OCI-LY7 (cell line): ENCODE measurements around the gene ATP4A. TPM values are rescaled to one million over a fixed set of nuclear protein-coding genes. Genes with fewer than 3 reads are reported as not detected.

Experiments used
- BruUV-seq: library from RNA; stranded (reverse); fragments of 400-500 nt; replicated peaks from 2 replicates; lab custom pipeline; 2021; lab: Mats Ljungman, UMichigan
- CTCF ChIA-PET: fragments of 300-600 bp; sonication (Branson Sonifier 250); formaldehyde crosslinking; loops from one replicate; lab custom pipeline; 2022; ENCODE audit warnings: antibody characterized with exemption; ENCODE audit not compliant: unreplicated experiment; lab: Charles Lee
- POLR2A ChIA-PET: fragments of 300-600 bp; sonication (Branson Sonifier 250); formaldehyde crosslinking; loops from one replicate; lab custom pipeline; 2022; ENCODE audit warnings: antibody characterized with exemption; lab: Charles Lee
- DNase-seq: peaks from one replicate; pipeline ENCODE4 v3.0.0-alpha.2; 2015; ENCODE audit warnings: low spot score
- H2AFZ ChIP-seq: fragments of 200-600 bp; sonication (generic), shearing (Covaris generic); 2 replicates; pipeline ENCODE4 v1.6.1; 2014; ENCODE audit warnings: mild to moderate bottlenecking, antibody characterized with exemption, low read length, moderate library complexity
- H3K27ac ChIP-seq: fragments of 200-600 bp; sonication (generic); 2 replicates; pipeline ENCODE4 v1.5.1; 2014; ENCODE audit warnings: mixed run types, low read depth, mild to moderate bottlenecking, moderate library complexity, low read length, inconsistent platforms; ENCODE audit not compliant: poor library complexity, severe bottlenecking
- H3K36me3 ChIP-seq: fragments of 200-600 bp; sonication (generic); 2 replicates; pipeline ENCODE4 v1.6.1; 2014; ENCODE audit warnings: mild to moderate bottlenecking, antibody characterized with exemption, low read length, moderate library complexity, mixed read lengths; ENCODE audit not compliant: insufficient read depth
- H3K4me1 ChIP-seq: fragments of 200-600 bp; sonication (generic); 2 replicates; pipeline ENCODE4 v1.5.1; 2014; ENCODE audit warnings: mild to moderate bottlenecking, low read length; ENCODE audit not compliant: insufficient read depth, poor library complexity, severe bottlenecking
- H3K4me2 ChIP-seq: fragments of 200-600 bp; sonication (generic); 2 replicates; pipeline ENCODE4 v1.6.1; 2014; ENCODE audit warnings: mild to moderate bottlenecking, low read length
- H3K4me3 ChIP-seq: fragments of 200-600 bp; sonication (generic); 2 replicates; pipeline ENCODE4 v1.5.1; 2014; ENCODE audit warnings: mild to moderate bottlenecking, low read depth, low read length; ENCODE audit not compliant: poor library complexity, severe bottlenecking
- H3K79me2 ChIP-seq: fragments of 200-600 bp; sonication (generic); 2 replicates; pipeline ENCODE4 v1.6.1; 2016; ENCODE audit warnings: low read depth, mild to moderate bottlenecking, low read length, moderate library complexity, mixed read lengths; ENCODE audit not compliant: insufficient read depth
- H3K9me2 ChIP-seq: fragments of 200-600 bp; sonication (generic); 2 replicates; pipeline ENCODE4 v1.6.1; 2016; ENCODE audit warnings: mild to moderate bottlenecking, low read length, mixed read lengths; ENCODE audit not compliant: insufficient read depth
- H3K9me3 ChIP-seq: fragments of 200-600 bp; sonication (generic); 2 replicates; pipeline ENCODE4 v1.6.1; 2014; ENCODE audit warnings: mild to moderate bottlenecking, mixed run types, low read length, mixed read lengths
- H4K20me1 ChIP-seq: fragments of 200-600 bp; sonication (generic); 2 replicates; pipeline ENCODE4 v1.6.1; 2014; ENCODE audit warnings: mild to moderate bottlenecking, antibody characterized with exemption, low read length, moderate library complexity, mixed read lengths; ENCODE audit not compliant: insufficient read depth
- EZH2phosphoT487 ChIP-seq: fragments of 200-600 bp; sonication (generic); IDR thresholded peaks from 2 replicates; pipeline ENCODE4 v1.6.1; 2018; ENCODE audit warnings: low read depth, borderline replicate concordance, mild to moderate bottlenecking, mixed run types, antibody characterized with exemption, low read length, moderate library complexity, mixed read lengths
- intact Hi-C: fragments of 100-400 bp; cut with micrococcal nuclease; formaldehyde crosslinking; loops from one replicate; pipeline ENCODE4 v1.10.0; 2022; ENCODE audit not compliant: unreplicated experiment
- total RNA-seq, 2 experiments: library from RNA; depleted of rRNA in 1 of 2; stranded (reverse); fragments of >200 nt in 1 of 2; shearing (Covaris generic) in 1 of 2; gene quantifications; 2 replicates each; pipeline ENCODE4 v1.2.3, GENCODE V29; 2014 to 2022
- TF ChIP-seq, protein P1 (sequence below): fragments of 200-600 bp; sonication (generic); conservative IDR thresholded peaks from 2 replicates; pipeline ENCODE4 v1.5.1; 2014; ENCODE audit warnings: mild to moderate bottlenecking, antibody characterized with exemption, low read length, moderate library complexity, mixed read lengths

ATP4A gene
- total RNA-seq, 2 experiments from 2014 or later, result 0.36 to 0.92 TPM

DNA sequence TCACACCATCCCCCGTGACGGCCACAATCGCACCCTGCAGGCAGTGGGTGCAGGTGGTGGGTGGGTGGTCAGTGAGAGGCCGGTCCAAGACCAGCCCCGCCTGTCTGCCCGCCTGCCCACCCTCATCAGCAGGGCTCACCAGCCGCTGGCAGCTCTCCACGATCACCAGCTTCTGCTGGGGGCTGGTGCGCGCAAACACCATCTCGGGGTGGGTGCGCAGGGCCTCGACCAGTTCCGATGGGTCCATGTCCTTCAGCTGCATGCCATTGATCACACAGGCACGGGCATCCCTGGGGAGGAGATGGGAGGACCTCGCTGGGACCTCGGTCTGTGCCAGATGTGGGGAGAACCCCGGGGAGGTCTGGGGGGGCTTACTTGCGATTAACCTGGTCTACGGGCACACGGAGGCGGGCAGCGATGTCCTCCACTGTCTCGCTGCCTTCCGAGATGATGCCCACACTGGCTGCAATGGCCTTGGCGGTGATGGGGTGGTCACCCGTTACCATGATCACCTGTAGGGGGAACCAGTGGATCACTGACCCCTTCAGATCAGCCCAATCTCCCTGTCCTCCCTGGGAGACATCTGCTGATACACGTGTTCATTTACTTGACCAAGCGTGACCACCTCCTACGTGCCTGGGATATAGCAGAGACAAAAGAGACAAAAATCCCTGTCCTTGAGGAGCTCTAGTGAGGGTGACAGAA is 8.0 kb downstream of the ATP4A start:
- Histone ChIP-seq H3K27ac (no peak overlapping the region), H4K20me1 (no peaks in the 10 kb centered on the region), H3K9me2 (no peaks in the 10 kb centered on the region), H3K36me3 (no peaks in the 10 kb centered on the region), H3K79me2 (no peaks in the 10 kb centered on the region), H3K4me1 (peaks cover 18% of the 10 kb centered on the region), H3K9me3 (no peaks in the 10 kb centered on the region), H2AFZ (no peak overlapping the region), H3K4me2 (no peak overlapping the region), H3K4me3 (no peak overlapping the region)
- TF ChIP-seq, protein P1, sequence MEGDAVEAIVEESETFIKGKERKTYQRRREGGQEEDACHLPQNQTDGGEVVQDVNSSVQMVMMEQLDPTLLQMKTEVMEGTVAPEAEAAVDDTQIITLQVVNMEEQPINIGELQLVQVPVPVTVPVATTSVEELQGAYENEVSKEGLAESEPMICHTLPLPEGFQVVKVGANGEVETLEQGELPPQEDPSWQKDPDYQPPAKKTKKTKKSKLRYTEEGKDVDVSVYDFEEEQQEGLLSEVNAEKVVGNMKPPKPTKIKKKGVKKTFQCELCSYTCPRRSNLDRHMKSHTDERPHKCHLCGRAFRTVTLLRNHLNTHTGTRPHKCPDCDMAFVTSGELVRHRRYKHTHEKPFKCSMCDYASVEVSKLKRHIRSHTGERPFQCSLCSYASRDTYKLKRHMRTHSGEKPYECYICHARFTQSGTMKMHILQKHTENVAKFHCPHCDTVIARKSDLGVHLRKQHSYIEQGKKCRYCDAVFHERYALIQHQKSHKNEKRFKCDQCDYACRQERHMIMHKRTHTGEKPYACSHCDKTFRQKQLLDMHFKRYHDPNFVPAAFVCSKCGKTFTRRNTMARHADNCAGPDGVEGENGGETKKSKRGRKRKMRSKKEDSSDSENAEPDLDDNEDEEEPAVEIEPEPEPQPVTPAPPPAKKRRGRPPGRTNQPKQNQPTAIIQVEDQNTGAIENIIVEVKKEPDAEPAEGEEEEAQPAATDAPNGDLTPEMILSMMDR, result peak; percentile 66
- no peak for TF ChIP-seq EZH2phosphoT487
- ChIA-PET POLR2A (no interaction called here), CTCF (no interaction called here)
- peak; percentile 51 for DNase-seq
- intact Hi-C loops, result loop anchor here (5.0 kb wide), 1 partner anchor 72 kb away; the partner anchor contains the start of gene RBM42
- no TSS peak for BruUV-seq

DNA sequence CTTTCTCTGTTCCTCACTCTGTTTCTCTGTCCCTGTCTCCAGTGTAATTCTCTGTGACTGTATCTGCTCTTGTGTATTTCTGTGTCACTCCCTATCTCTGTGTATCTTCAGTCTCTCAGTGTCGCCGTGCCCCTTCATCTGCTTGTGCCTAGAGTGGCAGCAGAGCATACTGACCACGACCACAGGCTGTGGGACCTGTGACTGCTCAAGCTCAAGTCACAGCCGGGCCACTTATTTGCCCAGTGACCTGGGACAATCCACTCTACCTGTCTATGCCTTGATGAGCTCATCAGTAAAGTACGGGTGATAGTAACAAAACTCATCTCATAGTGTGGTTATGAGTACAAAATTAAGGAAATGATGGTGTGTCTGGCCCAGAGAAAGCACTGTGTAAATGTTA is 9.4 kb downstream of the ATP4A start:
- Histone ChIP-seq H4K20me1 (no peaks in the 10 kb centered on the region), H2AFZ (no peak overlapping the region), H3K9me2 (no peaks in the 10 kb centered on the region), H3K27ac (no peak overlapping the region), H3K4me3 (no peak overlapping the region), H3K9me3 (no peaks in the 10 kb centered on the region), H3K4me2 (no peak overlapping the region), H3K4me1 (peaks cover 13% of the 10 kb centered on the region), H3K36me3 (no peaks in the 10 kb centered on the region), H3K79me2 (no peaks in the 10 kb centered on the region)
- BruUV-seq, result no TSS peak
- TF ChIP-seq EZH2phosphoT487, result no peak
- TF ChIP-seq, protein P1, result no peak
- ChIA-PET POLR2A (no interaction called here), CTCF (no interaction called here)
- DNase-seq, result no peak
- intact Hi-C loops, result no loop called here

DNA sequence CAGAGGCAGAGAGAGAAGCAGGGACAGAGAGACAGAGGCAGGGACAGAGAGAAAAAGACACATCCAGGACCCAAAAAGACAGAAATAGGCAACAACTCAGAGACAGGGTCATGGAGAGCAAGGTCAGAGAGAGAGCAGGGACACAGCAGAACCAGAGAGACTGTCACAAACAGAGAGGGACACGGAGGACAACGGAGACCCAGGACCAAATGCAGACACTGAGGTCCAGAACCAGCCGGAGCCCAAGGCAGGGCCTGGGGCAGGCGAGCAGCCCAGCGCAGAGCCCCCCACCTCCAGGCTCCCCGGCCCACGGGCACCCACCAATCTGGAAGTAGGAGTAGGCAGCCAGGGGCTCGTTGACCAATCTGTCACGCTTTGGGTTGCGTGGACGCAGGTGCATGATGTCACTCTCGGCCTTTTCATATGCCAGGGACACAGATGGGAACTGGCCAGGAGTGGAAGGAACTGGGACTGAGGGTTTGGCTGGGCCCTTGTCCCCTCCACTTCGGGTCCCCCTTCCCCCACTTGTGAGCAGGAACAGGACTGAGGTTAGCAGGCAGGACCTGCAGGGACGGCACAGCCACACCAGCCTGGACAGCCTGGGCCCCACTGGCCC is 10.0 kb downstream of the ATP4A start:
- TF ChIP-seq, protein P1, result no peak
- no peak for TF ChIP-seq EZH2phosphoT487

More for the DNA sequence above, 10.0 kb downstream of the ATP4A start:
- Histone ChIP-seq H3K9me3 (no peaks in the 10 kb centered on the region), H3K4me3 (no peak overlapping the region), H4K20me1 (no peaks in the 10 kb centered on the region), H3K36me3 (no peaks in the 10 kb centered on the region), H3K4me2 (no peak overlapping the region), H3K79me2 (no peaks in the 10 kb centered on the region), H2AFZ (no peak overlapping the region), H3K4me1 (peaks cover 7% of the 10 kb centered on the region), H3K27ac (no peak overlapping the region), H3K9me2 (no peaks in the 10 kb centered on the region)
- no peak for DNase-seq
- intact Hi-C loops, result no loop called here
- BruUV-seq, result no TSS peak
- ChIA-PET CTCF (no interaction called here), POLR2A (no interaction called here)
